ENCODE data around the gene NBEAL2.

NBEAL2 gene

GRCh38 chr3:46987319-46987742, 7.9 kb downstream of the NBEAL2 start:
- DNase-seq: no peak

- DNase-seq: no peak
Observed at GRCh38 chr3:46987743-46988401, 8.4 kb downstream of the NBEAL2 start.

GRCh38 chr3:46988616-46989015, 9.2 kb downstream of the NBEAL2 start:
- DNase-seq: no peak

GRCh38 chr3:46989146-46989810, 9.8 kb downstream of the NBEAL2 start:
- no peak for DNase-seq

- DNase-seq: no peak
Observed at GRCh38 chr3:46990573-46991374, 11.3 kb downstream of the NBEAL2 start.

GRCh38 chr3:46991406-46992165, 12.1 kb downstream of the NBEAL2 start:
- no peak for DNase-seq

- no peak for DNase-seq
Observed at GRCh38 chr3:46992231-46992630, 12.8 kb downstream of the NBEAL2 start.

GRCh38 chr3:46993292-46993691, 13.8 kb downstream of the NBEAL2 start:
- no peak for DNase-seq

GRCh38 chr3:46993986-46994385, 14.5 kb downstream of the NBEAL2 start:
- DNase-seq: no peak

- no peak for DNase-seq
Observed at GRCh38 chr3:46994801-46995731, 15.6 kb downstream of the NBEAL2 start.

GRCh38 chr3:46995901-46996562, 16.6 kb downstream of the NBEAL2 start:
- DNase-seq: no peak

- DNase-seq: no peak
Observed at GRCh38 chr3:46996689-46997452, 17.4 kb downstream of the NBEAL2 start.

GRCh38 chr3:46997453-46998091, 18.1 kb downstream of the NBEAL2 start:
- no peak for DNase-seq

GRCh38 chr3:46998121-46998851, 18.8 kb downstream of the NBEAL2 start:
- peak; percentile 25 for DNase-seq

- no peak for DNase-seq
Observed at GRCh38 chr3:46998852-46999515, 19.5 kb downstream of the NBEAL2 start.

- no peak for DNase-seq
Observed at GRCh38 chr3:46999516-47000197, 20.2 kb downstream of the NBEAL2 start.

- DNase-seq: no peak
Observed at GRCh38 chr3:47000198-47000815, 20.8 kb downstream of the NBEAL2 start.

All from NCI-H69 (cell line).